Body of pancreas (tissue), 4 donors: ENCODE data around the gene MMP24OS.

Experiments used
- CTCF ChIP-seq, 7 experiments: fragments of 450-650 bp in 4 of 7; fragments of 200-600 bp in 3 of 7; sonication (generic) in 3 of 7; IDR thresholded peaks; one replicate each; pipeline ENCODE4 v1.5.1; 2016 to 2019; ENCODE audit warnings: antibody characterized with exemption in 7 of 7
- POLR2A ChIP-seq, 3 donors: fragments of 450-650 bp; IDR thresholded peaks; one replicate each; pipeline ENCODE4 v1.6.1; 2016; ENCODE audit warnings: antibody characterized with exemption in 3 of 3, mild to moderate bottlenecking in 2 of 3

DNA sequence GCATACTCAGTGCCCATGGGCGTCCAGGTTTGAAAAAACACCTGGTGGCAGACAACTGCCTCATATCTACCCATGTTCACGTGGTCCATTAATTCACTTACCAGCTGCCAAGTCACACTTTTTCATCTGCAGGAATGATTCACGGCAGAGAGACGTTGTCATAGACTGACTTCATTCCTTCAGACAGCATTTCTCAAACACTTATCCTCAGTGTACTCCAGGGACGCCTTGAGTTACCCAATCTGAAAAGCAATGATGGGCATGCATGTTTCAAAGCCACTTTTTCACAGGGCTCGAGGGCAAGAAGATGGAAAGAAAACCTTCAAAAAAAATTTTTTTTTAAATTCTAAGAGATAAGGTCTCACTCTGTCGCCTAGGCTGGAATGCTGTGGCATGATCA, 6.0 kb downstream of the MMP24OS start:
- TF ChIP-seq POLR2A (IDR thresholded peaks at IDR 0.05), result no peak
- TF ChIP-seq CTCF (IDR thresholded peaks at IDR 0.05), result no peak
